ENCODE measurements around the gene PLEKHA8. TPM values are rescaled to one million over a fixed set of nuclear protein-coding genes. Genes with fewer than 3 reads are reported as not detected.
"Not testable (repeated sequence)": the region's sequence is repeated elsewhere in the genome, so short reads cannot be mapped to it uniquely, and the experiment has no call there.

The PLEKHA8 gene
- total RNA-seq, 4 donors from 2014 or later: 6.6 to 16.4 (median 13.1) TPM

DNA sequence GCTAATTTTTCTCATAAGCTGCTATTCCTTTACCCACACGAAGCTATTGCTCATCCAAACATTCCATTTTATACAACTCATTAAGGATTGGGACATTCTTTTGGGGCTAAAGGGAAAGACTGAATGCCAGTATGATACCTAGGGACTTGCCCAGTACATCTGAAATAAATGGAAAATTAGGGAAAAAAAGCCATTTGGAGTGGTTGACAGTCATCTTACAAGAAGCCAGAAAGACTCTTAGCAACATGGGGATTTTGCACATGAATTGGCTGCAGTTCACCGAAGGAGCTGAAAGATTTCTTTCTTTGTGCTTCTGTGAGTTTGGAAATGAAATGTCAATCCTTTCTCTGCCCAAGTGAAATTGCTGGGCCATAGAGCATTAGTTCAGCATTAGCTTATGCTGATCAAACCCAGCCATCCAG, 63.3 kb downstream of the PLEKHA8 start:
- H3K36me3 ChIP-seq: no peaks in the 10 kb centered on the region
- intact Hi-C loops (cut with DNase I; ENCODE audit: low total_unique reads): no loop called here
- no peaks in the 10 kb centered on the region for H3K4me1 ChIP-seq
- no peak for DNase-seq
- no peak overlapping the region for H3K27ac ChIP-seq
- in situ Hi-C loops (cut with MboI; ENCODE audit: low pct_ligation_motif_present in 1 of 4, low pct_unique_long_range_greater_than_20kb in 1 of 4, low sequenced_read_pairs in 3 of 4): loop anchor here in 1 of 4 donors (25.0 kb wide), 1 partner anchor 329 kb away; no protein-coding TSS in a partner anchor
- 76 to 86% methylated on average over 2 of the region's 2 CpGs for WGBS, 2 donors (ENCODE audit: low coverage in 1 of 2)
- no peaks in the 10 kb centered on the region for H3K27me3 ChIP-seq
- TF ChIP-seq, protein P1, sequence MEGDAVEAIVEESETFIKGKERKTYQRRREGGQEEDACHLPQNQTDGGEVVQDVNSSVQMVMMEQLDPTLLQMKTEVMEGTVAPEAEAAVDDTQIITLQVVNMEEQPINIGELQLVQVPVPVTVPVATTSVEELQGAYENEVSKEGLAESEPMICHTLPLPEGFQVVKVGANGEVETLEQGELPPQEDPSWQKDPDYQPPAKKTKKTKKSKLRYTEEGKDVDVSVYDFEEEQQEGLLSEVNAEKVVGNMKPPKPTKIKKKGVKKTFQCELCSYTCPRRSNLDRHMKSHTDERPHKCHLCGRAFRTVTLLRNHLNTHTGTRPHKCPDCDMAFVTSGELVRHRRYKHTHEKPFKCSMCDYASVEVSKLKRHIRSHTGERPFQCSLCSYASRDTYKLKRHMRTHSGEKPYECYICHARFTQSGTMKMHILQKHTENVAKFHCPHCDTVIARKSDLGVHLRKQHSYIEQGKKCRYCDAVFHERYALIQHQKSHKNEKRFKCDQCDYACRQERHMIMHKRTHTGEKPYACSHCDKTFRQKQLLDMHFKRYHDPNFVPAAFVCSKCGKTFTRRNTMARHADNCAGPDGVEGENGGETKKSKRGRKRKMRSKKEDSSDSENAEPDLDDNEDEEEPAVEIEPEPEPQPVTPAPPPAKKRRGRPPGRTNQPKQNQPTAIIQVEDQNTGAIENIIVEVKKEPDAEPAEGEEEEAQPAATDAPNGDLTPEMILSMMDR (IDR thresholded peaks at IDR 0.05): no peak
- no peak for TF ChIP-seq POLR2A (IDR thresholded peaks at IDR 0.05)
- TF ChIP-seq EP300 (IDR thresholded peaks at IDR 0.05; ENCODE audit: low read depth): no peak
- TF ChIP-seq POLR2AphosphoS5 (IDR thresholded peaks at IDR 0.05): no peak
- H3K9me3 ChIP-seq: no peaks in the 10 kb centered on the region
- no peak overlapping the region for H3K4me3 ChIP-seq

- WGBS, 2 donors (ENCODE audit: low coverage in 1 of 2): 65 to 88% methylated on average over 4 to 5 of the region's 5 CpGs
- Histone ChIP-seq H3K4me1 (no peaks in the 10 kb centered on the region), H3K27ac (no peak overlapping the region), H3K4me3 (no peak overlapping the region), H3K36me3 (no peaks in the 10 kb centered on the region), H3K27me3 (no peaks in the 10 kb centered on the region), H3K9me3 (no peaks in the 10 kb centered on the region)
- intact Hi-C loops (cut with DNase I; ENCODE audit: low total_unique reads): no loop called here
- no peak for DNase-seq
- in situ Hi-C loops (cut with MboI; ENCODE audit: low pct_ligation_motif_present in 1 of 4, low pct_unique_long_range_greater_than_20kb in 1 of 4, low sequenced_read_pairs in 3 of 4): loop anchor here in 1 of 4 donors (25.0 kb wide), 1 partner anchor 330 kb away; no protein-coding TSS in a partner anchor
- TF ChIP-seq, protein P1 (IDR thresholded peaks at IDR 0.05): no peak
- no peak for TF ChIP-seq EP300 (IDR thresholded peaks at IDR 0.05; ENCODE audit: low read depth)
- TF ChIP-seq POLR2AphosphoS5 (IDR thresholded peaks at IDR 0.05): no peak
- no peak for TF ChIP-seq POLR2A (IDR thresholded peaks at IDR 0.05)
Measured at GRCh38 chr7:30091987-30092386, 63.8 kb downstream of the PLEKHA8 start.

DNA sequence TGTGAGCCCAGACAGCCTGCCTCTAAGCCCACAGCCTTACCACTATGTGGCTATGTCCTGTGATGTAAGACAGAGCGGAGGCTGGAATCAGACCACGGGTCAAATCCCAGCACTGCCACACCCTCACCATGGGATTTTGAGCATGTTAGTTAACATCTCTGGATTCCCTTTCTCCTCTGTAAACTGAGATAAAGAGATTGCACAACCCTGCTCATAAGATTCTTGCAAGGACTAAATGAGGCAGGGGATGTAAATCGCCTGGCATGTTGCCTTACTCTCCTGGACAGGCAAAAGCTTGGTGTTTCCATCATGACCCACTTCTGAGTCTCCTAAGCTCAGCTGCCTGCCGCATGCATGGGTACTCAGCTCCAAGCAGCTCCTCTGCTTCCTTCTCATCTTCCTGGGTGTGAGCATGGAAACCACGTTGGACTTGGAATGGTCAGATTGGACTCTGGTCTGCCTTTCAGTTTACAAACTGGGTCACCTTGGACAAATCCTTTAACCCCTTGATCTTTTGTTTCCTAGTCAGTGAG, 65.3 kb downstream of the PLEKHA8 start:
- Histone ChIP-seq H3K9me3 (no peaks in the 10 kb centered on the region), H3K36me3 (no peaks in the 10 kb centered on the region), H3K4me1 (no peaks in the 10 kb centered on the region), H3K27ac (no peak overlapping the region), H3K27me3 (no peaks in the 10 kb centered on the region), H3K4me3 (no peak overlapping the region)
- WGBS, 2 donors (ENCODE audit: low coverage in 1 of 2): 79% methylated on average over 5 of the region's 5 CpGs; no CpG with 5 or more reads in 1 of the 2 donors
- in situ Hi-C loops (cut with MboI; ENCODE audit: low pct_ligation_motif_present in 1 of 4, low pct_unique_long_range_greater_than_20kb in 1 of 4, low sequenced_read_pairs in 3 of 4) (loop anchor here in 1 of 4 donors (25.0 kb wide), 1 partner anchor 331 kb away; no protein-coding TSS in a partner anchor), intact Hi-C loops (cut with DNase I; ENCODE audit: low total_unique reads) (no loop called here)
- DNase-seq: no peak
- TF ChIP-seq, protein P1 (IDR thresholded peaks at IDR 0.05): no peak
- TF ChIP-seq EP300 (IDR thresholded peaks at IDR 0.05; ENCODE audit: low read depth) (no peak), POLR2A (IDR thresholded peaks at IDR 0.05) (no peak), POLR2AphosphoS5 (IDR thresholded peaks at IDR 0.05) (no peak)

DNA sequence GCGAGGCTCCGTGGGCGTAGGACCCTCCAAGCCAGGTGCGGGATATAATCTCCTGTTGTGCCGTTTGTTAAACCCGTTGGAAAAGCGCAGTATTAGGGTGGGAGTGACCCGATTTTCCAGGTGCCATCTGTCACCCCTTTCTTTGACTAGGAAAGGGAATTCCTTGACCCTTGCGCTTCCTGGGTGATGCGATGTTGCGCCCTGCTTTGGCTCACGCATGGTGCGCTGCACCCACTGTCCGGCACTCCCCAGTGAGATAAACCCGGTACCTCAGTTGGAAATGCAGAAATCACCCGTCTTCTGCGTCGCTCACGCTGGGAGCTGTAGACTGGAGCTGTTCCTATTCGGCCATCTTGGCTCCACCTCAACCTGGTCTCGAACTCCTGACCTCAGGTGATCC, 70.4 kb downstream of the PLEKHA8 start:
- in situ Hi-C loops (cut with MboI; ENCODE audit: low pct_ligation_motif_present in 1 of 4, low pct_unique_long_range_greater_than_20kb in 1 of 4, low sequenced_read_pairs in 3 of 4): loop anchor here in 1 of 4 donors (25.0 kb wide), 1 partner anchor 336 kb away; no protein-coding TSS in a partner anchor
- H3K4me3 ChIP-seq; H3K27me3 ChIP-seq; DNase-seq; intact Hi-C loops (cut with DNase I; ENCODE audit: low total_unique reads); H3K9me3 ChIP-seq; H3K36me3 ChIP-seq; H3K4me1 ChIP-seq; H3K27ac ChIP-seq: not testable (repeated sequence)
- 97 to 100% methylated on average over 2 to 21 of the region's 21 CpGs for WGBS, 2 donors (ENCODE audit: low coverage in 1 of 2)

GRCh38 chr7:30102281-30102680, 74.1 kb downstream of the PLEKHA8 start:
- no peak overlapping the region for H3K4me3 ChIP-seq
- TF ChIP-seq POLR2A (IDR thresholded peaks at IDR 0.05): no peak
- no peak for TF ChIP-seq EP300 (IDR thresholded peaks at IDR 0.05; ENCODE audit: low read depth)
- no peak overlapping the region for H3K27ac ChIP-seq
- 72 to 80% methylated on average over 3 of the region's 3 CpGs for WGBS, 2 donors (ENCODE audit: low coverage in 1 of 2)
- DNase-seq: no peak
- H3K36me3 ChIP-seq: no peaks in the 10 kb centered on the region
- H3K27me3 ChIP-seq: no peaks in the 10 kb centered on the region
- intact Hi-C loops (cut with DNase I; ENCODE audit: low total_unique reads) (no loop called here), in situ Hi-C loops (cut with MboI; ENCODE audit: low pct_ligation_motif_present in 1 of 4, low pct_unique_long_range_greater_than_20kb in 1 of 4, low sequenced_read_pairs in 3 of 4) (no loop called here)
- H3K4me1 ChIP-seq: no peaks in the 10 kb centered on the region
- no peaks in the 10 kb centered on the region for H3K9me3 ChIP-seq

All from transverse colon (tissue), 4 donors.